KOPT-K1 (cell line): Measurements from ENCODE around the gene NFKB1.
A peak's percentile ranks its signal among the peaks of the same experiment; 100 is the strongest.

Experiments used
- H3K27ac ChIP-seq: fragments of 200-600 bp; sonication (generic); 2 replicates; pipeline ENCODE4 v1.5.1; 2016; ENCODE audit warnings: antibody characterized with exemption, mild to moderate bottlenecking, low read depth, low read length; ENCODE audit not compliant: poor library complexity, severe bottlenecking
- H3K36me3 ChIP-seq: fragments of 200-600 bp; sonication (generic); 2 replicates; pipeline ENCODE4 v1.5.1; 2017; ENCODE audit warnings: antibody characterized with exemption, mild to moderate bottlenecking, low read length, moderate library complexity; ENCODE audit not compliant: insufficient read depth
- H3K9me3 ChIP-seq: fragments of 200-600 bp; sonication (generic); 2 replicates; pipeline ENCODE4 v1.5.1; 2017; ENCODE audit warnings: antibody characterized with exemption, low read length, mild to moderate bottlenecking; ENCODE audit not compliant: insufficient read depth, poor library complexity, severe bottlenecking

The NFKB1 gene, protein sequence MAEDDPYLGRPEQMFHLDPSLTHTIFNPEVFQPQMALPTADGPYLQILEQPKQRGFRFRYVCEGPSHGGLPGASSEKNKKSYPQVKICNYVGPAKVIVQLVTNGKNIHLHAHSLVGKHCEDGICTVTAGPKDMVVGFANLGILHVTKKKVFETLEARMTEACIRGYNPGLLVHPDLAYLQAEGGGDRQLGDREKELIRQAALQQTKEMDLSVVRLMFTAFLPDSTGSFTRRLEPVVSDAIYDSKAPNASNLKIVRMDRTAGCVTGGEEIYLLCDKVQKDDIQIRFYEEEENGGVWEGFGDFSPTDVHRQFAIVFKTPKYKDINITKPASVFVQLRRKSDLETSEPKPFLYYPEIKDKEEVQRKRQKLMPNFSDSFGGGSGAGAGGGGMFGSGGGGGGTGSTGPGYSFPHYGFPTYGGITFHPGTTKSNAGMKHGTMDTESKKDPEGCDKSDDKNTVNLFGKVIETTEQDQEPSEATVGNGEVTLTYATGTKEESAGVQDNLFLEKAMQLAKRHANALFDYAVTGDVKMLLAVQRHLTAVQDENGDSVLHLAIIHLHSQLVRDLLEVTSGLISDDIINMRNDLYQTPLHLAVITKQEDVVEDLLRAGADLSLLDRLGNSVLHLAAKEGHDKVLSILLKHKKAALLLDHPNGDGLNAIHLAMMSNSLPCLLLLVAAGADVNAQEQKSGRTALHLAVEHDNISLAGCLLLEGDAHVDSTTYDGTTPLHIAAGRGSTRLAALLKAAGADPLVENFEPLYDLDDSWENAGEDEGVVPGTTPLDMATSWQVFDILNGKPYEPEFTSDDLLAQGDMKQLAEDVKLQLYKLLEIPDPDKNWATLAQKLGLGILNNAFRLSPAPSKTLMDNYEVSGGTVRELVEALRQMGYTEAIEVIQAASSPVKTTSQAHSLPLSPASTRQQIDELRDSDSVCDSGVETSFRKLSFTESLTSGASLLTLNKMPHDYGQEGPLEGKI

DNA sequence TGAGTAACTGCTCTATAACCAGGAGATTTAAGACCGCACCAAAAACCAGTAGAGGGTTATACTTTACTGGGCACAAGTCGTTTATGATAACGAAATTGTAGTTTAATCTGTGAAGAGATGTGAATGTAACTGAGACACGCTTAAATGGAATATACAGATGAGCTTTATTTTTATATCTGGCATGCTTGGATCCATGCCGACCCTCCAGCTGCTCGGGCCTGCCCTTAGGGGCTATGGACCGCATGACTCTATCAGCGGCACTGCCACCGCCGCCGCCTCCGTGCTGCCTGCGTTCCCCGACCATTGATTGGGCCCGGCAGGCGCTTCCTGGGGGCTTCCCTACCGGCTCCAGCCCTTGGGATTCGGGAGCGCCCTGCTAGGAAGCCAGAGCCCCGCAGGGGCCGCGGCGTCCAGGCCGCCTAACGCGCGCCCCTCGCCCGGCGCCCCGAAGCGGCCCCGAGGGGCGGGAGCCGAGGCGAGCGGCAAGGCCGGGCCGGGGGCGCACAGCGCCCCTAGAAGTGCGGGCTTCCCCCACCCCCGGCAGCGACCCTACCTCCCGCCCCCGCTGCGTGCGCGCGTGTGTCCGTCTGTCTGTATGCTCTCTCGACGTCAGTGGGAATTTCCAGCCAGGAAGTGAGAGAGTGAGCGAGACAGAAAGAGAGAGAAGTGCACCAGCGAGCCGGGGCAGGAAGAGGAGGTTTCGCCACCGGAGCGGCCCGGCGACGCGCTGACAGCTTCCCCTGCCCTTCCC lies at the start of gene NFKB1:
Gene NFKB1, plus strand, starts transcription at position 664 of the 751 bp plus-strand sequence. CDS start 24,160 bp downstream, outside the sequence.
- no peaks in the 10 kb centered on the region for H3K9me3 ChIP-seq
- H3K36me3 ChIP-seq, result no peaks in the 10 kb centered on the region
- peak within 1 kb of the TSS; percentile 69 for H3K27ac ChIP-seq

DNA sequence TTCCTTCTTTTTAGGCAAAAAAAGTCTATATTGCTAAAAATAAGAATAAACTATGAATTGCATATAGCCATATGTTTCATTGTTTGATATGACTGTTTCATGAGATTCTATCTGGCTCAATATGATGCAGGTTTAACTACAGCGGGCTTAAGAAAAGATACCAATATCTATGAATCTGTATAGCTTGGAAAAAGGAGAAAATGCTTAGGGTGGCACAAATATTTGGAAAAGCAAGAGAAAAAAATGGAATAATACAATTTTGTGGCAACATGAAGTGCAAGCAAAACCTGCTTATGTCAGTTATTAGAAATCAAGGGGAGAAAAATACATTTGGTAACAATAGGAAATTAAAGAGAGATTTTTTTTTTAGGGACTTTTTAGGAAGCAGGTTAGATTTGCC lies 48.3 kb upstream of the NFKB1 start:
- Histone ChIP-seq H3K36me3 (no peaks in the 10 kb centered on the region), H3K9me3 (no peaks in the 10 kb centered on the region), H3K27ac (no peak overlapping the region)

DNA sequence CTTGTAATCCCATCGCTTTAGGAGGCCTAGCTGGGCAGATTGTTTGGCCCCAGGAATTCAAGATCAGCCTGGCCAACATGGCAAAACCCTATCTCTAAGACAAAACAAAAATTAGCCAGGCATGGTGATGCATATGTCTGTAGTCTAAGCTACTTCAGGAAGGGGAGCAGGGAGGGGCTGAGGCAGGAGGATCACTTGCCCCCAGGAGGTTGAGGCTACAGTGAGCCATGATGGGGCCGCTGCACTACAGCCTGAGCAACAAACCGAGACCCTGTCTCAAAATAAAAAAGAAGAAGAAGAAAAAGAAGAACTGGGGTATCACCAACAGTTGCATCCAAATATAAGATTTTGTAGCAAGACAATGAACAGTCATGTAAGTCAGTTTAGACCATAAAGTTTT lies 47.3 kb upstream of the NFKB1 start:
- Histone ChIP-seq H3K36me3 (no peaks in the 10 kb centered on the region), H3K9me3 (no peaks in the 10 kb centered on the region), H3K27ac (no peak overlapping the region)

DNA sequence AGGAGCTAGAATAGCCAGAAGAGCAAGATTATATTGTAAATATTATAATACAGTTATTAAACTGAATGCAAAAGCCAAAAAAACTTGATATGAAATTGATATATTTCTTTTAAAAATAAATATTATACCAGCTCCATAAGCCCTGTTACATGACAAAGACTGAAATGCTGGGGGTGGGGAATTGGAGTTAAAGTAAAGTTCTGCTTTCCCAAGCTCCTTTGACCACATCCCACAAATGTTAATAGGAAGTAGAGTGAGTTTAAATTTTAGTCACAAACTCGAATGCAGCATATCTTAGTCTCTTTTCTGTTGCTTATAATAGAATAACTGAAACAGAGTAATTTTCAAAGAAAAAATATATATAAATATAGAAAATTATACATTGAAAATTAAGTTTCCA lies 46.9 kb upstream of the NFKB1 start:
- Histone ChIP-seq H3K9me3 (no peaks in the 10 kb centered on the region), H3K27ac (no peak overlapping the region), H3K36me3 (no peaks in the 10 kb centered on the region)

DNA sequence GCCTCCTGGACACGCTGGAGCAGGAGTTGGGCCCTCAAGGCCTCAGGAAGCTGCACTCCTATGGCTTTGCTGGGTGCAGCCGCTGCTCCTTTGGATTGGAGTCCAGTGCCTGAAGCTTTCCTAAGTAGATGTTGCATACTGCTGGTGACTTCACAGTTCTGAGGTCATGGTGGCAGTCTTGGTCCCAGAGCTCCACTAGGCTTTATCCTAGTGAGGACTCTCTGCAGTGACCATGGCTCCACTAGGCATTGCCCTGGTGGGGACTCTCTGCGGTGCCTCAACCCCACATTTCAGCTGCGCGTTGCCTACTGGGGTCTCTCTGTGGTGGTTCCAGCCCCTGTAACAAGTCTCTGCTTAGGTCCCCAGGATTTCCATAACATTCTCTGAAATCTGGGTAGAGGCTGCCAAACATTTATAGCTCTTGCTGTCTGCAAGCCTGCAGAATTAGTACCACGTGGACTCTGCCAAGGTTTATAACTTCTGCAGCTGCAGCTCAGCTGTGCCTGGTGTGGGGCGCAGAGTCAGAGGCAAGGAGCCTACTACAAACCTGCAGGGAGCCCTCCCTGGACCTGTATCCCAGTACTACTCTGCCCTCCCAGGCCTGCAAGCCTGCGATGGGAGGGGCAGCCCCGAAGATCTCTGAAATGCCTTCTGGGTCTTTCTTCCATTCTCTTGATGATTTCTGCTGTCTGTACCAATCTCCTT lies 46.0 kb upstream of the NFKB1 start:
- Histone ChIP-seq H3K27ac (no peak overlapping the region), H3K9me3 (no peaks in the 10 kb centered on the region), H3K36me3 (no peaks in the 10 kb centered on the region)

DNA sequence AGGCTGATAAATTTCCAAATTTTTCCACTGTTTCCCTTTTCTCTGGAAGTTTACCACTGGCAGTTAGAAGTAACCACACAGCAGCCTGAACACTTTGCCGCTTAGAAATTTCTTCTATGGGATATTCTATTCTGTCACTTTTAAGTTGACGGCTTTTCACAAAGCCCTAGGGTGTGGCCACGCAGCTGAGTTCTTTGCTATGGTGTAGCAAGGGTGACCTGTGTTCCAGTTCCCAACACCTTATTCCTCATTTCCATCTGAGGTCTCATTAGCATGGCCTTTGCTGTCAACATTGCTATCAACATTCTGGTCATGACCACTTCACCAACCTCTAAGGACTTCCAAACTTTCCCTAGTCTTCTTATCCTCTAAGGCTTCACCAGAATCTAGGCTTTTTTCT lies 45.4 kb upstream of the NFKB1 start:
- Histone ChIP-seq H3K36me3 (no peaks in the 10 kb centered on the region), H3K27ac (no peak overlapping the region), H3K9me3 (no peaks in the 10 kb centered on the region)

DNA sequence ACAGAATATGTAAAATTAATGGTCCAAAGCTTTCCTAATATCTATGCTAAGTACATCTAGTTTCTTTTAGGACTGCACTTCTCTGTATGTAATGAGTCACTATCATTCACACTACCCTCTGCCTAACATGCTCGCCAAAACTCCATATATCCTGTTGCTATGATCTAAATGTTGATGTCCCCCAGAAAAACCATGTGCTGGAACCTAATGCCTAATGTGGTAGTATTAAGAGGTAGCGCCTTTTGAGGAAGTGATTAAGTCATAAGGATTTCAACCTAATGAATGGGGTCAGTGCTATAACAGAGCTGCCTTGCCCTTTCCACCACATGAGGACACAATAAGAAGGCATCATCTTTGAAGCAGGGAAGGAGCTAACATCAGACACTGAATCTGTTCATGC lies 34.9 kb upstream of the NFKB1 start:
- no peak overlapping the region for H3K27ac ChIP-seq
- H3K36me3 ChIP-seq, result no peaks in the 10 kb centered on the region
- no peaks in the 10 kb centered on the region for H3K9me3 ChIP-seq

DNA sequence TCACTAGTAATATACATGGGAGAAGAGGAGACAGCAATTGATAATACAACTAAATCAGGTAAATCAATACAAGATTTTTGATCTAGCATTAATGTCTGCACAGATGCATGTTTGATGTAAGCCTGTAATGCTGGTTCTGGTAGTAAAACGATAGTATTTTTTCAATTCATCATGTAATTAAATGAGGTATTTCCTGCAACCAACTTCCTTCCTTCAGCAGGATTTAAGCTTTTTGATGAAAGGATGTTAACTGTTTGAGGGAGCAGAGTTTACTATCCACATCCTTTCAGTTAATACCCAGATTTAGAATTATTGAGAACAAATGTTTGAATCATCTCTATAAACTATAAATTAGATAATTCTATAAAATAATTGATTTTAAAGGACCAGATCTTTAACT lies 31.4 kb upstream of the NFKB1 start:
- Histone ChIP-seq H3K27ac (peak overlapping the region; percentile 24), H3K9me3 (no peaks in the 10 kb centered on the region), H3K36me3 (no peaks in the 10 kb centered on the region)

DNA sequence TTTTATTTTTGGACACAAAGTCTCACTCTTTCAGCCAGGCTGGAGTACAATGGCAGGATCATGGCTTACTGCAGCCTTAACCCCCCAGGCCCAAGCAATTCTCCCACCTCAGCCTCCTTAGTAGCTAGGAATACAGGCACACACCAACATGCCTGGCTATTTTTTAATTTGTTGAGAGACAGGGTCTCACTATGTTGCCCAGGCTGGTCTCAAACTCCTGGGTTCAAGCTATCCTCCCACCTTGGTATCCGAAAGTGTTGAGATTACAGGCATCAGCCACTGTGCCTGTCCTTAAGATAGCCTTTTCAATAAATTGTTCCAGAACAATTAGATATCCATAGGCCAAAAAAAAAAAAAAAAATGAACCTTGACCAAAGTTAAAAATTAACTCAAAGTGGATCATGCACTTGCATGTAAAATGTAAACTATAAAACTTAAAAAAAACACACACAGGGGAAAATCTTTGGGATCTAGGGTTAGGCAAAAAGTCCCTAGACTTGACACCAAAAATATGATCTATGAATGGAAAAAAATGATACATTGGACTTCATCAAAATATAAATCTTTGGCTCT lies 28.6 kb upstream of the NFKB1 start:
- Histone ChIP-seq H3K36me3 (no peaks in the 10 kb centered on the region), H3K9me3 (peaks cover 2% of the 10 kb centered on the region), H3K27ac (no peak overlapping the region)

DNA sequence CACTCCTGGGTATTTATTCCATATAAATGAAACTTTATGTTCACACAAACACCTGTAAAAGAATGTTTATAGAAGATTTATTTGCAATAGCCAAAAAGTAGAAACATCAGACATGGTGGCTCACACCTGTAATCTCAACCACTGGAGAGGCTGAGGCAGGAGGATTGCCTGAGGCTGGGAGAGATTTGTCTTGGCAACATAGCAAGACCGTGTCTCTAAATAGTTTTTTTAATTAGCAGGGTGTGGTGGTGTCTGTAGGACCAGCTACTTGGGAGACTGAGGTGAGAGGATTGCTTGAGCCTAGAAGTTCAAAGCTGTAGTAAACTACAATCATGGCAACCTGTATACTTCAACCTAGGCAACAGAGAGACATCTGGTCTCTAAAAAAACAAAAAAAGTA lies 27.7 kb upstream of the NFKB1 start:
- H3K27ac ChIP-seq, result no peak overlapping the region

DNA sequence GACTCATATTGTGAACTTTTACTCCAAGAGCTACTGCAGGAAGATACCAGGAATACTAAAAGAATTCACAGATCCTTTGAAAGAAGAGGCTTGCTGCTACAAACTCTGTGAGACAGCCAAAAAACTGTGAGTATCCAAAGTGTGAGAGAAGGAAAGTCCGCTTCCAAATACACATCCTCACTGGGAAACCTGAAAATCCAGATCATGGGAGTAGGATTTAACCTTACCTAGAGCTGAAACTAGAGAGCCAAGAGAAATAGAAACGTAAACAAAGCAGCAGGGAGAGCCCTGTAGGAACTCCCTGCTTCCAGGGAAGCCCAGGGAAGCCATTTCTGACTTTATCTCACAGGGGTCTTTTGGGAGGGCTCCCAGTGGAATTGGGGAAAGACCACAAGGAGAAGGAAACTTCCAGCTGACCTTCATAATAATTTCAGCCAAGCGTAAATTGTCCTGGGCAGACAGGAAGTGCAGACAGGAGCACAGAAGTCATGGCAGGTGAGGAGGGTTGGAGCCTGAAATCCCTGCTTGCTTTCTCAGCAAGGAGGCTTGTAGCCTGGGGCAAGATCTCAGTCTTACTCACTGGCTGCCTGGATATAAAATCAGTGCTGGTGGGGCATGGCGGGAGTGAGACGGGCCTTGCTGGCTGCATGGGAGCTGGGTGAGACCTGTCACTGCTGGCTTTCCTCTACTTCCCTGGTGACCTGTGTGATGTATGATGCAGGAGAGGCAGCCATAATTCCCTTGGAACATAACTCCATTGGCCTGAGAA lies 26.2 kb upstream of the NFKB1 start:
- Histone ChIP-seq H3K36me3 (no peaks in the 10 kb centered on the region), H3K27ac (no peak overlapping the region), H3K9me3 (peaks cover 14% of the 10 kb centered on the region)

More for the DNA sequence above, 27.7 kb upstream of the NFKB1 start:
- Histone ChIP-seq H3K9me3 (peaks cover 11% of the 10 kb centered on the region), H3K36me3 (no peaks in the 10 kb centered on the region)

DNA sequence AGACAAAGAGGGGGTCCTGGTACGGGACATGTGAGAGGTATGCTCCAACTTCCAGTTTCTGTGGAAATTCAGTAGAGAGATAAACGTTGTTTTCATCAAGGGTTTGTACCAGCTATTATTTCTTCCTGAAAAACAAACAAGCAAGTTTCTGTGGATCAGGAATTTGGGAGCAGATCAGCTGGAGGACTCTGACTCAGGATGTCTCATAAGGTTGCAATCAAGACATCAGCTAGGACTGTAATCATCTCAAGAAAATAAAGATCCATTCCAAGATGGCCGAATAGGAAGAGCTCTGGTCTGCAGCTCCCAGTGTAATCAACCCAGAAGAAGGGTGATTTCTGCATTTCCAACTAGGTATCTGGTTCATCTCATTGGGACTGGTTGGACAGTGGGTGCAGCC lies 23.5 kb upstream of the NFKB1 start:
- Histone ChIP-seq H3K36me3 (no peaks in the 10 kb centered on the region), H3K9me3 (peaks cover 17% of the 10 kb centered on the region), H3K27ac (no peak overlapping the region)

DNA sequence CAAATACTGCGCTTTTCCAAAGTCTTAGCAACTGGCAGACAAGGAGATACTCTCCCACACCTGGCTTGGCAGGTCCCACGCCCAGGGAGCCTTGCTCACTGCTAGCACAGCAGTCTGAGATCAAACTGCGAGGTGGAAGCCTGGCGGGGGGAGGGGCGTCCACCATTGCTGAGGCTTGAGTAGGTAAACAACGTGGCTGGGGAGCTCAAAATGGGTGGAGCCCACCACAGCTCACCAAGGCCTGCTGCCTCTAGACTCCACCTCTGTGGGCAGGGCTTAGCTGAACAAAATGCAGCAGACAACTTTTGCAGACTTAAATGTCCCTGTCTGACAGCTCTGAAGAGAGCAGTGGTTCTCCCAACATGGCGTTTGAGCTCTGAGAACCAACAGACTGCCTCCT lies 23.0 kb upstream of the NFKB1 start:
- no peak overlapping the region for H3K27ac ChIP-seq
- H3K9me3 ChIP-seq, result peaks cover 17% of the 10 kb centered on the region
- H3K36me3 ChIP-seq, result no peaks in the 10 kb centered on the region
